RWPE1 (cell line): ENCODE data around the gene TACC2.

Experiments
- CTCF ChIA-PET: fragments of 350-600 bp; sonication (Branson Sonifier 250); formaldehyde crosslinking; extraction: SDS; loops from one replicate; lab custom pipeline; 2021; lab: Yijun Ruan, JAX
- POLR2A ChIA-PET: fragments of 400-600 bp; formaldehyde crosslinking; extraction: SDS; loops from one replicate; lab custom pipeline; 2020; ENCODE audit warnings: antibody characterized with exemption; ENCODE audit not compliant: low non-redundant PET; lab: Yijun Ruan, JAX
- DNase-seq: peaks from one replicate; pipeline ENCODE4 v3.0.0; 2012; ENCODE audit warnings: low spot score
- H3K27ac ChIP-seq: fragments of 450-650 bp; 2 replicates; pipeline ENCODE4 v1.5.1; 2017
- CTCF ChIP-seq: fragments of 450-650 bp; conservative IDR thresholded peaks from 2 replicates; pipeline ENCODE4 v1.5.1; 2017; ENCODE audit warnings: low read depth, mild to moderate bottlenecking

The TACC2 gene

GRCh38 chr10:122234416-122234815 lies 245.5 kb downstream of the TACC2 start:
- no peak for TF ChIP-seq CTCF
- ChIA-PET POLR2A (interaction anchor here (0.6 kb wide), 1 partner anchor 11 kb away, joined by 4 read pairs; no protein-coding TSS in a partner anchor), CTCF (no interaction called here)
- no peak overlapping the region for H3K27ac ChIP-seq
- DNase-seq, result no peak

- CTCF ChIA-PET, result no interaction called here
- no peak overlapping the region for H3K27ac ChIP-seq
- POLR2A ChIA-PET, result no interaction called here
- DNase-seq, result no peak
- no peak for TF ChIP-seq CTCF
Observed at GRCh38 chr10:122236690-122237306, 247.8 kb downstream of the TACC2 start.

GRCh38 chr10:122237331-122237990 lies 248.5 kb downstream of the TACC2 start:
- no peak for TF ChIP-seq CTCF
- CTCF ChIA-PET, result no interaction called here
- POLR2A ChIA-PET, result no interaction called here
- DNase-seq, result no peak
- H3K27ac ChIP-seq, result no peak overlapping the region

- no peak for TF ChIP-seq CTCF
- CTCF ChIA-PET, result interaction anchor here (0.6 kb wide), 1 partner anchor 1303 kb away, joined by 3 read pairs; no protein-coding TSS in a partner anchor
- no peak overlapping the region for H3K27ac ChIP-seq
- no peak for DNase-seq
- POLR2A ChIA-PET, result no interaction called here
Observed at GRCh38 chr10:122239578-122240257, 250.8 kb downstream of the TACC2 start.

GRCh38 chr10:122240401-122240800 lies 251.4 kb downstream of the TACC2 start:
- H3K27ac ChIP-seq, result no peak overlapping the region
- POLR2A ChIA-PET, result no interaction called here
- DNase-seq, result no peak
- no peak for TF ChIP-seq CTCF
- CTCF ChIA-PET, result interaction anchor here (0.6 kb wide), 1 partner anchor 1304 kb away, joined by 3 read pairs; no protein-coding TSS in a partner anchor

GRCh38 chr10:122241836-122242235 lies 252.9 kb downstream of the TACC2 start:
- ChIA-PET CTCF (no interaction called here), POLR2A (no interaction called here)
- no peak overlapping the region for H3K27ac ChIP-seq
- no peak for TF ChIP-seq CTCF
- no peak for DNase-seq
